H9 (cell line): ENCODE results near the gene CLMP. TPM values are rescaled to one million over a fixed set of nuclear protein-coding genes. Genes with fewer than 3 reads are reported as not detected.

Source experiments
- DNase-seq: peaks from one replicate; pipeline ENCODE4 v3.0.0-alpha.2; 2017
- H2AFZ ChIP-seq: one replicate; pipeline ENCODE4 v1.6.1; 2013; ENCODE audit warnings: mild to moderate bottlenecking, low read length, control low read depth, moderate library complexity
- H2AK5ac ChIP-seq: 2 replicates; pipeline ENCODE4 v1.6.1; 2013; ENCODE audit warnings: low read length, control low read depth, mixed read lengths; ENCODE audit not compliant: insufficient read length
- H2BK120ac ChIP-seq: one replicate; pipeline ENCODE4 v1.6.1; 2013; ENCODE audit warnings: low read depth, mild to moderate bottlenecking, low read length, control low read depth, inconsistent platforms; ENCODE audit not compliant: poor library complexity, severe bottlenecking
- H2BK12ac ChIP-seq: 2 replicates; pipeline ENCODE4 v1.6.1; 2013; ENCODE audit warnings: low read length, control low read depth, mixed read lengths, low read depth; ENCODE audit not compliant: insufficient read length
- H2BK15ac ChIP-seq: 2 replicates; pipeline ENCODE4 v1.6.1; 2013; ENCODE audit warnings: low read depth, low read length, control low read depth
- H2BK20ac ChIP-seq: one replicate; pipeline ENCODE4 v1.6.1; 2013; ENCODE audit warnings: low read depth, mild to moderate bottlenecking, low read length, control low read depth, inconsistent platforms; ENCODE audit not compliant: poor library complexity, severe bottlenecking
- H2BK5ac ChIP-seq: 2 replicates; pipeline ENCODE4 v1.6.1; 2013; ENCODE audit warnings: low read length, control low read depth, mixed read lengths; ENCODE audit not compliant: insufficient read length
- H3K14ac ChIP-seq: 2 replicates; pipeline ENCODE4 v1.6.1; 2013; ENCODE audit warnings: low read length, control low read depth; ENCODE audit not compliant: insufficient read depth
- H3K18ac ChIP-seq: 2 replicates; pipeline ENCODE4 v1.6.1; 2013; ENCODE audit warnings: low read depth, mild to moderate bottlenecking, mixed read lengths, low read length, control low read depth; ENCODE audit not compliant: insufficient read length
- H3K23ac ChIP-seq: 2 replicates; pipeline ENCODE4 v1.6.1; 2013; ENCODE audit warnings: low read length, control low read depth, mixed read lengths, low read depth; ENCODE audit not compliant: insufficient read length
- H3K23me2 ChIP-seq: 2 replicates; pipeline ENCODE4 v1.6.1; 2013; ENCODE audit warnings: low read depth, mild to moderate bottlenecking, mixed read lengths, low read length, control low read depth; ENCODE audit not compliant: insufficient read length, poor library complexity, severe bottlenecking
- H3K27ac ChIP-seq: 2 replicates; pipeline ENCODE4 v1.5.1; 2013; ENCODE audit warnings: low read length, control low read depth, mixed read lengths, low read depth; ENCODE audit not compliant: insufficient read length
- H3K27me3 ChIP-seq: 2 replicates; pipeline ENCODE4 v1.6.1; 2013; ENCODE audit warnings: low read length, control low read depth, inconsistent platforms; ENCODE audit not compliant: insufficient read depth
- H3K4ac ChIP-seq: 2 replicates; pipeline ENCODE4 v1.6.1; 2013; ENCODE audit warnings: low read depth, mild to moderate bottlenecking, control low read depth, inconsistent platforms, low read length, moderate library complexity
- H3K4me1 ChIP-seq: 2 replicates; pipeline ENCODE4 v1.6.1; 2013; ENCODE audit warnings: low read length, control low read depth, inconsistent platforms; ENCODE audit not compliant: insufficient read depth
- H3K4me2 ChIP-seq: 2 replicates; pipeline ENCODE4 v1.6.1; 2013; ENCODE audit warnings: low read length, control low read depth, mixed read lengths; ENCODE audit not compliant: insufficient read length, insufficient read depth
- H3K56ac ChIP-seq: 2 replicates; pipeline ENCODE4 v1.6.1; 2013; ENCODE audit warnings: low read depth, mild to moderate bottlenecking, mixed read lengths, low read length, control low read depth; ENCODE audit not compliant: insufficient read length
- H3K79me1 ChIP-seq: 2 replicates; pipeline ENCODE4 v1.6.1; 2013; ENCODE audit warnings: low read depth, mild to moderate bottlenecking, moderate library complexity, low read length, control low read depth, inconsistent platforms; ENCODE audit not compliant: insufficient read depth, poor library complexity, severe bottlenecking
- H3K79me2 ChIP-seq: 2 replicates; pipeline ENCODE4 v1.6.1; 2013; ENCODE audit warnings: low read length, control low read depth, inconsistent platforms; ENCODE audit not compliant: insufficient read depth
- H3K9ac ChIP-seq: 2 replicates; pipeline ENCODE4 v1.6.1; 2013; ENCODE audit warnings: low read length, control low read depth, mixed read lengths; ENCODE audit not compliant: insufficient read length; ENCODE audit errors: extremely low read depth
- H3K9me3 ChIP-seq: one replicate; pipeline ENCODE4 v1.6.1; 2013; ENCODE audit warnings: low read depth, low read length, inconsistent platforms; ENCODE audit not compliant: control insufficient read depth
- H3T11ph ChIP-seq: one replicate; pipeline ENCODE4 v1.6.1; 2013; ENCODE audit warnings: mild to moderate bottlenecking, low read length, control low read depth, inconsistent platforms
- H4K20me1 ChIP-seq: one replicate; pipeline ENCODE4 v1.6.1; 2013; ENCODE audit not compliant: control insufficient read depth, insufficient read length, insufficient read depth
- H4K5ac ChIP-seq: 2 replicates; pipeline ENCODE4 v1.6.1; 2013; ENCODE audit warnings: low read depth, mild to moderate bottlenecking, mixed read lengths, low read length, control low read depth; ENCODE audit not compliant: insufficient read length
- H4K8ac ChIP-seq: replicated peaks from 2 replicates; pipeline ENCODE4 v1.6.1; 2013; ENCODE audit warnings: low read length, control low read depth, mixed read lengths, low read depth; ENCODE audit not compliant: insufficient read length
- H4K91ac ChIP-seq: 2 replicates; pipeline ENCODE4 v1.6.1; 2013; ENCODE audit warnings: low read depth, mild to moderate bottlenecking, moderate library complexity, mixed read lengths, low read length, control low read depth; ENCODE audit not compliant: insufficient read length
- H3K27ac Mint-ChIP-seq, 3 experiments: 2 replicates in 2 of 3; 3 replicates in 1 of 3; pipeline ENCODE4 v1.8.0; 2020 to 2021; ENCODE audit warnings: mixed read lengths in 3 of 3, mild to moderate bottlenecking in 1 of 3, moderate library complexity in 1 of 3
- H3K27me3 Mint-ChIP-seq: 2 replicates; pipeline ENCODE4 v1.8.0; 2021; ENCODE audit warnings: low read depth, mild to moderate bottlenecking, moderate library complexity, mixed read lengths
- H3K36me3 Mint-ChIP-seq, 3 experiments: 2 replicates in 2 of 3; 3 replicates in 1 of 3; pipeline ENCODE4 v1.8.0; 2020 to 2021; ENCODE audit warnings: low read depth in 3 of 3, mixed read lengths in 3 of 3; ENCODE audit not compliant: insufficient read depth in 1 of 3
- H3K4me1 Mint-ChIP-seq, 2 experiments: 2 replicates each; pipeline ENCODE4 v1.8.0; 2020; ENCODE audit warnings: mixed read lengths in 2 of 2
- H3K4me3 Mint-ChIP-seq, 2 experiments: 2 replicates in 1 of 2; 3 replicates in 1 of 2; pipeline ENCODE4 v1.8.0; 2020 to 2021; ENCODE audit warnings: mild to moderate bottlenecking in 2 of 2, mixed read lengths in 2 of 2, moderate library complexity in 1 of 2
- H3K9me3 Mint-ChIP-seq, 2 experiments: 2 replicates in 1 of 2; 3 replicates in 1 of 2; pipeline ENCODE4 v1.8.0; 2020; ENCODE audit warnings: mild to moderate bottlenecking in 2 of 2, mixed read lengths in 2 of 2, moderate library complexity in 1 of 2
- CTCF ChIP-seq: fragments of 200-600 bp; sonication (generic); conservative IDR thresholded peaks from 3 replicates; pipeline ENCODE4 v1.8.0; 2021; ENCODE audit warnings: antibody characterized with exemption, mild to moderate bottlenecking
- WGBS: extraction: QIAGEN DNeasy Blood & Tissue Kit; methylation state at CpG from one replicate; pipeline ENCODE4 v1.1.7; 2013; ENCODE audit warnings: missing lambda C conversion rate, low lambda C conversion rate, mixed read lengths; ENCODE audit not compliant: insufficient read length; ENCODE audit errors: extremely low coverage; 5-methylcytosine and 5-hydroxymethylcytosine counted together
- total RNA-seq: library from RNA; stranded (reverse); gene quantifications from 2 replicates; pipeline ENCODE4 v1.2.1, GENCODE V29; 2021

The CLMP gene
- total RNA-seq, 1 experiment from 2014 or later = 13.8 TPM

DNA sequence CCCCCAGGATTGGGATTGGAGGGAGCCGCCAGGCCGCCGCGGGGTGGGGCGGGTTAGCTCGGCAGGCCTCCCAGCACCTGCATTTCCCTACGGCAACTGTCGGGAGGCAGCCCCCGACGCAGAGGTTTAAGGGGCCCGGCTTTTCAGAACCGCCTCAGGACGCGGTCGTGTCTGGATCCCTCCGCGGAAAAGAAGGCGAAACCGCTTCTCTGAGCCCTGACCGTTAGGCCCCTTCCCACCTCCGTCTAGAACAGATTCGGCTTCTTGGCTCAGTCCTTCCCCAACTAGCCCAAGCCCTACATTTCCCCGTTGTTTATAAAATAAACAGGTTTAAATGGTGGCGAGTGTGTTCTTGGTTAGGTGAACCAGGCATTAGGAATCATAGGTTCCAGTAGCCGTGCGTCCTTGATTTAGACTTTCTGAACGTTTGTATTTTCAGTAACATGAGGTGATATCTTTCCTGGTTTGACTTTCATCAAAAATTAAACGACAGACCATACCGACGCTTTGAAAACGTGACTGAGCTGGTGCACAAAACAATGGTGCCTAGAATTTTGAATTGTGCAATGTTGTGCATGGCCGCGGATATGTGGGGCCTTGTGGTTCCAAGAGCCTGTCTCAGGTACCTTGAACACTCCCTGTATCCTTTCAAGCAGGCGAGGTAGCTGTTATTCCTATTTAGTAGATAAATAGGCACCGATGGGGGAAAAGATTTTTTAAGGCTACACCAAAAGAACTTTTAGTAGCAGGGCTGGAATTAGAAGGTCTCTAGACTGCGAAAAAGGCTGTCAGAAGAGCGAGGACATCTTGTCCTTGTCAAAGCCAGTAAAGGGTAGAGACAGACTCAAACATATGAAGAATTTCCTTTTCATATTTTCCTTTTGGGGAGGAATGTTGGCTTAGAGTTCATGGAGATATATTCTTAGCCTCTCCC lies 131.9 kb downstream of the CLMP start:
- Histone ChIP-seq H2BK20ac (no peak overlapping the region), H3K79me2 (peaks cover 18% of the 10 kb centered on the region; the same call in 1 of the 2 replicates), H4K8ac (no peak overlapping the region), H4K5ac (peak overlapping the region; percentile 15), H4K91ac (peak overlapping the region; percentile 92), H3K9me3 (no peaks in the 10 kb centered on the region), H3K56ac (no peak overlapping the region), H3K23ac (no peak overlapping the region), H2BK5ac (peak overlapping the region; percentile 24), H3K4ac (peak overlapping the region; percentile 48; the same call in 1 of the 2 replicates), H2AK5ac (no peak overlapping the region), H2BK12ac (no peak overlapping the region), H3K27ac (peak overlapping the region; percentile 88), H3K23me2 (peaks cover 15% of the 10 kb centered on the region), H3K27me3 (no peaks in the 10 kb centered on the region), H4K20me1 (no peaks in the 10 kb centered on the region), H2BK15ac (no peak overlapping the region), H3K9ac (peak overlapping the region; percentile 98), H2BK120ac (peak overlapping the region; percentile 98), H3K14ac (peak overlapping the region; percentile 99), H3K4me1 (no peaks in the 10 kb centered on the region), H3K79me1 (no peaks in the 10 kb centered on the region), H3K4me2 (peak overlapping the region; percentile 88), H3T11ph (no peak overlapping the region), H3K18ac (peak overlapping the region; percentile 98), H2AFZ (no peak overlapping the region)
- WGBS = no CpG with 5 or more reads among the region's 37 CpGs
- H3K36me3 Mint-ChIP-seq = peaks cover 38% of the 10 kb centered on the region in 3 experiments
- peaks cover 31 to 45% of the 10 kb centered on the region in 2 experiments for H3K4me1 Mint-ChIP-seq
- no peak for TF ChIP-seq CTCF
- no peak for DNase-seq
- H3K27ac Mint-ChIP-seq = peak overlapping the region; percentile 95 to 100 (median 99)
- H3K9me3 Mint-ChIP-seq = no peaks in the 10 kb centered on the region; a peak in 2 of 5 replicates
- peak overlapping the region; percentile 97 to 99 for H3K4me3 Mint-ChIP-seq
- peaks cover 3% of the 10 kb centered on the region for H3K27me3 Mint-ChIP-seq
